ENCODE results near the gene ZNF598.

The ZNF598 gene

GRCh38 chr16:2033057-2033908 is 23.7 kb upstream of the ZNF598 start:
- no peak for TF ChIP-seq CTCF (IDR thresholded peaks at IDR 0.05)

- TF ChIP-seq CTCF (IDR thresholded peaks at IDR 0.05) = no peak
These were observed 22.9 kb upstream of the ZNF598 start for GRCh38 chr16:2032285-2033056.

DNA sequence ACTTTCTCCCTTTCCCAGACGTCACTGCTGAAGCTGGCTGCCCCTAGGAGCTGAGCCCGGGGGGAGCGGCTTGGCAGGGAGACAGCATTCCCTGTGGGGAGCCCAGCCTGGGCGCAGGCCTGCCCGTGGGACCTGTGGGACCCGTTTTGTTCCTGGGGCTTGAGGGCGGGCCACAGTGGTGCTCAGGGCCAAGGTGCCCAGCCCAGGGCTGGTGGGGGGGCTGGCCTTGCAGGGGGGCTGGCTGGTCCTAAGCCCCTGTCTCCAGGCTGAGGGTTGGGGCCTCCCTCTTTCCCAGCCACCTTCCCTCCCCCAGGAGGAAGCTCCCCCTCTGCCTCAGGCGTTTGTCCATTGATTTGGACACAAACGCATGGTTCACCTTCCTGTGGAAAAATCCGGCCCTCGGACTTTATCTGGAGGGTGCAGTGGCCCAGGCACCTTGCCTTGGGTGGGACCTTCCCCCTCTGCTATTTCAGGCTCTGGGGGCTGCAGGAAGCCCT is 21.5 kb upstream of the ZNF598 start:
- TF ChIP-seq CTCF (IDR thresholded peaks at IDR 0.05) = no peak

- TF ChIP-seq CTCF (IDR thresholded peaks at IDR 0.05) = no peak
These were observed 20.4 kb upstream of the ZNF598 start for GRCh38 chr16:2030036-2030435.

DNA sequence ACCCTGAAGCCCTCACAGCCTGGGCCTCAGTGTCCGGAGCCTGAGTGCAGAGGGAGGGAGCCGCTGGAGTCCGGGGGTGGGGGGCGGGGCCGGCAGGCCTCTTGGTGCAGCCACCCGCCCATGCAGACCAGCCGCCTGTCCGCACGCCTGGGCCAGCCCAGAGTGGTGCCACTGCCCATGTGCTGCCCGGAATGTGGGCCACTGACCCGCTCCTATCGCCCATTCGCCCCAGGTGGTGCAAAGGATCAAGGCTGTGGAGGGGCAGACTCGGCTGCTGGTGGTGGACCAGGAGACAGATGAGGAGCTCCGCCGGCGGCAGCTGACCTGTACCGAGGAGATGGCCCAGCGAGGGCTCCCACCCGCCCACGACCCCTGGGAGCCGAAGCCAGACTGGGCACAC is 19.7 kb upstream of the ZNF598 start:
- TF ChIP-seq CTCF (IDR thresholded peaks at IDR 0.05) = no peak

DNA sequence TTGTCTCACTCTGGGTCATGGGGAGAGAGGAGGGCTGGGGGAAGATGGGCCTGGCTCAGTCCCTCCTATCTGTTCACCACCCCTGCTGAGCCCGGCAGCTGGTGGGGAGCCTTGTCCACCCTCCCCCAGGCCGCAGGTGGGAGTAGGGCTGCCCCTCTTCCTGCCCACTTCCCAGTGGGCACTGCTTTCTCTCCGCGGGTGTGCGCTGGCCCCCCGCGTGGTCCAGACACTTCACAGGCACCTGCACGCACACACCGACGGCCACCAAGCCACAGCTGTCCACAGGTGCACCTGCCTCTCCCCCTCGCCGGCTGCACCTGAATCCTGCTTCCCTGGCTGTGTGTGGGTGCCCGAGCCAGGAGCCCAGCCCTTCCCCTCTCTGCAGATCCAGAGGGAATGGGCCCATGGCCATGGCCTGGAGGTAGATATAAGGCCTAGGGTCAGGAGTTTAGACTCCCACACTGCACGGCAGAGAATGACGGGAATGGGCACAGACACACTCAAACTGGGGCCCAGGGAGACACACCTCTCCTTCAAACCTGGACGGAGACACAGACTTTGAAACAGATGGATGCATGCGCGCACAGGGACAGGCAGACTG is 19.1 kb upstream of the ZNF598 start:
- TF ChIP-seq CTCF (IDR thresholded peaks at IDR 0.05) = no peak

GRCh38 chr16:2028146-2028545 is 18.5 kb upstream of the ZNF598 start:
- TF ChIP-seq CTCF (IDR thresholded peaks at IDR 0.05) = no peak
